Fibroblast of lung (primary cell): ENCODE data around the gene INTS2. TPM values are rescaled to one million over a fixed set of nuclear protein-coding genes. Genes with fewer than 3 reads are reported as not detected.
A peak's percentile ranks its signal among the peaks of the same experiment; 100 is the strongest.

ENCODE experiments used
- DNase-seq, 2 donors: peaks; one replicate each; pipeline versions ENCODE4 v3.0.0 to v3.0.0-alpha.2; 2010; ENCODE audit warnings: low read depth in 2 of 2
- H2AFZ ChIP-seq: 2 replicates; pipeline ENCODE4 v1.5.1; 2012; ENCODE audit warnings: low read length, control low read depth, inconsistent platforms
- H3K27ac ChIP-seq: 2 replicates; pipeline ENCODE4 v1.5.1; 2011; ENCODE audit warnings: low read length, control low read depth; ENCODE audit not compliant: insufficient read depth
- H3K27me3 ChIP-seq: 2 replicates; pipeline ENCODE4 v1.5.1; 2011; ENCODE audit warnings: mild to moderate bottlenecking, low read length; ENCODE audit not compliant: control insufficient read depth, insufficient read depth
- H3K36me3 ChIP-seq: 2 replicates; pipeline ENCODE4 v1.5.1; 2011; ENCODE audit warnings: low read length; ENCODE audit not compliant: control insufficient read depth, insufficient read depth
- H3K4me1 ChIP-seq: 2 replicates; pipeline ENCODE4 v1.5.1; 2011; ENCODE audit warnings: low read length; ENCODE audit not compliant: control insufficient read depth, insufficient read depth; ENCODE audit errors: extremely low read depth
- H3K4me2 ChIP-seq: 2 replicates; pipeline ENCODE4 v1.5.1; 2011; ENCODE audit warnings: low read length, control low read depth; ENCODE audit not compliant: insufficient read depth; ENCODE audit errors: extremely low read depth
- H3K4me3 ChIP-seq, 4 experiments: fragments of 200-600 bp in 1 of 4; sonication (generic) in 1 of 4; replicated peaks in 1 of 4; 2 replicates each; pipeline ENCODE4 v1.5.1; 2011 to 2016; ENCODE audit warnings: low read length in 4 of 4, low read depth in 3 of 4, mild to moderate bottlenecking in 3 of 4, control low read depth in 2 of 4, inconsistent platforms in 1 of 4, mixed read lengths in 1 of 4; ENCODE audit not compliant: insufficient read depth in 1 of 4; ENCODE audit errors: control extremely low read depth in 1 of 4
- H3K79me2 ChIP-seq: 2 replicates; pipeline ENCODE4 v1.5.1; 2012; ENCODE audit warnings: mild to moderate bottlenecking, low read length, inconsistent platforms; ENCODE audit not compliant: control insufficient read depth, insufficient read depth
- H3K9ac ChIP-seq: 2 replicates; pipeline ENCODE4 v1.5.1; 2011; ENCODE audit warnings: mild to moderate bottlenecking, low read length, control low read depth; ENCODE audit not compliant: insufficient read depth
- H3K9me3 ChIP-seq: 2 replicates; pipeline ENCODE4 v1.5.1; 2012; ENCODE audit warnings: low read depth, low read length; ENCODE audit not compliant: control insufficient read depth, insufficient read depth
- H4K20me1 ChIP-seq: 2 replicates; pipeline ENCODE4 v1.5.1; 2011; ENCODE audit warnings: low read length; ENCODE audit not compliant: control insufficient read depth, insufficient read depth; ENCODE audit errors: extremely low read depth
- CTCF ChIP-seq, 2 donors: IDR thresholded peaks in 1 of 2; conservative IDR thresholded peaks in 1 of 2; 1 replicate in 1 of 2; 2 replicates in 1 of 2; pipeline ENCODE4 v1.5.1; 2011 to 2012; ENCODE audit warnings: low read length in 2 of 2, control low read depth in 1 of 2, inconsistent platforms in 1 of 2, low read depth in 1 of 2, mild to moderate bottlenecking in 1 of 2
- EZH2 ChIP-seq: IDR thresholded peaks from 2 replicates; pipeline ENCODE4 v1.5.1; 2012; ENCODE audit warnings: low read length, control low read depth, mild to moderate bottlenecking; ENCODE audit errors: missing control alignments
- polyA plus RNA-seq, 2 donors: library from polyadenylated mRNA; depleted of rRNA in 1 of 2; stranded (reverse) in 1 of 2; unstranded in 1 of 2; fragments of >200 nt; gene quantifications; 2 replicates each; pipeline ENCODE4 v1.2.1, GENCODE V29; 2011 to 2012; ENCODE audit warnings: missing spikeins in 1 of 2
- total RNA-seq: library from RNA; depleted of rRNA; stranded (reverse); fragments of >200 nt; gene quantifications from 2 replicates; pipeline ENCODE4 v1.2.1, GENCODE V29; 2014

Gene INTS2
- total and polyA plus RNA-seq, 2 donors (not counting 1 experiment from before 2014, with no cell fraction given), result 9.3 to 16.0 TPM

GRCh38 chr17:61842899-61843298 is 84.9 kb downstream of the INTS2 start:
- Histone ChIP-seq H3K79me2 (no peaks in the 10 kb centered on the region), H3K4me2 (no peak overlapping the region), H3K4me1 (no peaks in the 10 kb centered on the region), H3K9ac (no peak overlapping the region), H3K4me3 (no peak overlapping the region), H3K36me3 (no peaks in the 10 kb centered on the region), H3K27ac (no peak overlapping the region), H2AFZ (no peak overlapping the region), H4K20me1 (no peaks in the 10 kb centered on the region), H3K27me3 (no peaks in the 10 kb centered on the region), H3K9me3 (no peaks in the 10 kb centered on the region)
- DNase-seq, result no peak
- TF ChIP-seq EZH2 (no peak), CTCF (conservative IDR thresholded peaks at IDR 0.05 in 1 of 2, IDR thresholded peaks at IDR 0.05 in 1 of 2; ENCODE audit: low read depth in 1 of 2, low read length in 2 of 2) (no peak)

- Histone ChIP-seq H3K27me3 (no peaks in the 10 kb centered on the region), H3K9me3 (no peaks in the 10 kb centered on the region), H3K79me2 (no peaks in the 10 kb centered on the region), H3K27ac (no peak overlapping the region), H4K20me1 (no peaks in the 10 kb centered on the region), H3K4me2 (no peak overlapping the region), H3K4me3 (no peak overlapping the region), H3K4me1 (no peaks in the 10 kb centered on the region), H3K9ac (no peak overlapping the region), H2AFZ (no peak overlapping the region), H3K36me3 (no peaks in the 10 kb centered on the region)
- DNase-seq, result no peak
- TF ChIP-seq EZH2, result no peak
- no peak for TF ChIP-seq CTCF (conservative IDR thresholded peaks at IDR 0.05 in 1 of 2, IDR thresholded peaks at IDR 0.05 in 1 of 2; ENCODE audit: low read depth in 1 of 2, low read length in 2 of 2)
These were observed 88.4 kb downstream of the INTS2 start for GRCh38 chr17:61839300-61839786.

GRCh38 chr17:61837175-61838051 is 90.4 kb downstream of the INTS2 start:
- no peak overlapping the region for H2AFZ ChIP-seq
- peaks cover 2% of the 10 kb centered on the region for H3K4me1 ChIP-seq
- H3K4me3 ChIP-seq, result no peak overlapping the region
- TF ChIP-seq EZH2 (no peak), CTCF (conservative IDR thresholded peaks at IDR 0.05 in 1 of 2, IDR thresholded peaks at IDR 0.05 in 1 of 2; ENCODE audit: low read depth in 1 of 2, low read length in 2 of 2) (peak; percentile 79 to 87)
- no peak overlapping the region for H3K27ac ChIP-seq
- no peak overlapping the region for H3K9ac ChIP-seq
- peak; percentile 56 to 89 for DNase-seq
- H3K9me3 ChIP-seq, result no peaks in the 10 kb centered on the region
- no peak overlapping the region for H3K4me2 ChIP-seq
- no peaks in the 10 kb centered on the region for H4K20me1 ChIP-seq
- no peaks in the 10 kb centered on the region for H3K27me3 ChIP-seq
- H3K36me3 ChIP-seq, result no peaks in the 10 kb centered on the region
- no peaks in the 10 kb centered on the region for H3K79me2 ChIP-seq
